Measurements from ENCODE around the gene MPZL3.

DNA sequence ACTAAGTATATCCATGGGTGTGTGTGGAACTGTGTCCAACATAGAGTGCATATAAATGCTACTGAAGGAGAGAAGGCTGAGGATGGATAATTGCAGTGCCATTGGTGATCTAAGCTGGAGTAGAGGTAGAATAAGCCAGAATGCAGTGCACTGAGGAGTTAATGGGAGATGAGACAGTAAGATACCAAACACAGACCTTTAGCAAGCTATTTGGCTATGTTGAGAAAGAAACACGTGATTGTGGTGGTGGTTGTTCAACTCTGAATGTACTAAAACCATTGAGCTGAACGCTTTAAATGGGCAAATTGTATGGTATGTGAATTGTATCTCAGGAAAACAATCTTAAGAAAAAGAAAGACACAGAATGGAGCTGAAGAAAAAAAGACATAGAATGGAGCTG, 50.2 kb downstream of the MPZL3 start:
- TF ChIP-seq, protein P1, sequence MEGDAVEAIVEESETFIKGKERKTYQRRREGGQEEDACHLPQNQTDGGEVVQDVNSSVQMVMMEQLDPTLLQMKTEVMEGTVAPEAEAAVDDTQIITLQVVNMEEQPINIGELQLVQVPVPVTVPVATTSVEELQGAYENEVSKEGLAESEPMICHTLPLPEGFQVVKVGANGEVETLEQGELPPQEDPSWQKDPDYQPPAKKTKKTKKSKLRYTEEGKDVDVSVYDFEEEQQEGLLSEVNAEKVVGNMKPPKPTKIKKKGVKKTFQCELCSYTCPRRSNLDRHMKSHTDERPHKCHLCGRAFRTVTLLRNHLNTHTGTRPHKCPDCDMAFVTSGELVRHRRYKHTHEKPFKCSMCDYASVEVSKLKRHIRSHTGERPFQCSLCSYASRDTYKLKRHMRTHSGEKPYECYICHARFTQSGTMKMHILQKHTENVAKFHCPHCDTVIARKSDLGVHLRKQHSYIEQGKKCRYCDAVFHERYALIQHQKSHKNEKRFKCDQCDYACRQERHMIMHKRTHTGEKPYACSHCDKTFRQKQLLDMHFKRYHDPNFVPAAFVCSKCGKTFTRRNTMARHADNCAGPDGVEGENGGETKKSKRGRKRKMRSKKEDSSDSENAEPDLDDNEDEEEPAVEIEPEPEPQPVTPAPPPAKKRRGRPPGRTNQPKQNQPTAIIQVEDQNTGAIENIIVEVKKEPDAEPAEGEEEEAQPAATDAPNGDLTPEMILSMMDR (IDR thresholded peaks at IDR 0.05) = no peak
- no peak for TF ChIP-seq POLR2A (IDR thresholded peaks at IDR 0.05)

Measured in adrenal gland (tissue), 5 donors.